HEK293 (cell line): Measurements from ENCODE around the gene UTP15.

Source experiments
- CTCF ChIA-PET: fragments of 350-600 bp; formaldehyde crosslinking; extraction: SDS; loops from one replicate; lab custom pipeline; 2021; ENCODE audit warnings: antibody characterized with exemption; lab: Yijun Ruan, JAX
- POLR2A ChIA-PET: fragments of 300-600 bp; formaldehyde crosslinking; extraction: SDS; loops from one replicate; lab custom pipeline; 2020; ENCODE audit warnings: antibody characterized with exemption, inconsistent platforms; lab: Yijun Ruan, JAX
- H3K27ac ChIP-seq: fragments of 200-500 bp; sonication (Bioruptor generic); 2 replicates; pipeline ENCODE4 v1.5.1; 2014; ENCODE audit warnings: low read depth, low read length, control low read depth, inconsistent platforms; ENCODE audit errors: extremely low read depth
- H3K36me3 ChIP-seq, 2 experiments: fragments of 200-500 bp in 1 of 2; sonication (Bioruptor generic) in 1 of 2; 1 replicate in 1 of 2; 2 replicates in 1 of 2; pipeline ENCODE4 v1.5.1; 2014 to 2017; ENCODE audit warnings: inconsistent platforms in 2 of 2, low read length in 2 of 2; ENCODE audit not compliant: control insufficient read depth in 2 of 2, insufficient read depth in 1 of 2
- H3K4me1 ChIP-seq: fragments of 200-500 bp; sonication (Bioruptor generic); 2 replicates; pipeline ENCODE4 v1.5.1; 2014; ENCODE audit warnings: mild to moderate bottlenecking, low read length, inconsistent platforms; ENCODE audit not compliant: control insufficient read depth, insufficient read depth
- H3K4me3 ChIP-seq: 2 replicates; pipeline ENCODE4 v1.5.1; 2011; ENCODE audit warnings: low read depth, mild to moderate bottlenecking, control low read depth, low read length, moderate library complexity
- H3K9me3 ChIP-seq: fragments of 200-500 bp; sonication (Bioruptor generic); 2 replicates; pipeline ENCODE4 v1.5.1; 2014; ENCODE audit warnings: low read depth, low read length, inconsistent platforms; ENCODE audit not compliant: control insufficient read depth, insufficient read depth
- GLI2 ChIP-seq: fragments of 450-650 bp; formaldehyde crosslinking; IDR thresholded peaks from 2 replicates; pipeline ENCODE4; 2017; ENCODE audit warnings: missing biosample characterization, missing genetic modification characterization, low read depth, borderline replicate concordance
- KLF10 ChIP-seq: fragments of 450-650 bp; IDR thresholded peaks from 2 replicates; pipeline ENCODE4 v1.5.1; 2018; ENCODE audit warnings: missing biosample characterization, mild to moderate bottlenecking, missing genetic modification characterization
- KLF16 ChIP-seq: fragments of 450-650 bp; formaldehyde crosslinking; IDR thresholded peaks from 2 replicates; pipeline ENCODE4 v1.5.1; 2017; ENCODE audit warnings: missing biosample characterization, missing genetic modification characterization
- KLF7 ChIP-seq: fragments of 450-650 bp; formaldehyde crosslinking; IDR thresholded peaks from 2 replicates; pipeline ENCODE4 v1.5.1; 2016; ENCODE audit warnings: missing biosample characterization, missing genetic modification characterization, borderline replicate concordance
- SETDB1 ChIP-seq: IDR thresholded peaks from one replicate; pipeline ENCODE4 v1.6.1; 2017; ENCODE audit warnings: mild to moderate bottlenecking, low read length, moderate library complexity, mixed read lengths; ENCODE audit not compliant: insufficient read length
- YY2 ChIP-seq: fragments of 450-650 bp; formaldehyde crosslinking; IDR thresholded peaks from 2 replicates; pipeline ENCODE4 v1.5.1; 2016; ENCODE audit warnings: missing biosample characterization, missing genetic modification characterization
- ZBTB8A ChIP-seq: fragments of 450-650 bp; formaldehyde crosslinking; IDR thresholded peaks from 2 replicates; pipeline ENCODE4 v1.5.1; 2016; ENCODE audit warnings: missing biosample characterization, missing genetic modification characterization
- ZEB2 ChIP-seq: fragments of 450-650 bp; formaldehyde crosslinking; IDR thresholded peaks from 2 replicates; pipeline ENCODE4 v1.5.1; 2016; ENCODE audit warnings: missing biosample characterization, missing genetic modification characterization
- ZNF146 ChIP-seq: fragments of 450-650 bp; formaldehyde crosslinking; IDR thresholded peaks from 2 replicates; pipeline ENCODE4 v1.5.1; 2016; ENCODE audit warnings: missing biosample characterization, missing genetic modification characterization
- ZNF169 ChIP-seq: fragments of 450-650 bp; formaldehyde crosslinking; IDR thresholded peaks from 2 replicates; pipeline ENCODE4 v1.5.1; 2016; ENCODE audit warnings: missing biosample characterization, missing genetic modification characterization
- ZNF184 ChIP-seq: fragments of 450-650 bp; IDR thresholded peaks from 2 replicates; pipeline ENCODE4 v1.5.1; 2018; ENCODE audit warnings: missing biosample characterization, mild to moderate bottlenecking, missing genetic modification characterization
- ZNF292 ChIP-seq: fragments of 450-650 bp; formaldehyde crosslinking; IDR thresholded peaks from 2 replicates; pipeline ENCODE4 v1.5.1; 2016; ENCODE audit warnings: low read depth, missing biosample characterization, missing genetic modification characterization, borderline replicate concordance
- ZNF37A ChIP-seq: fragments of 450-650 bp; IDR thresholded peaks from 2 replicates; pipeline ENCODE4 v1.5.1; 2018; ENCODE audit warnings: missing biosample characterization, missing genetic modification characterization
- ZNF423 ChIP-seq: fragments of 450-650 bp; formaldehyde crosslinking; IDR thresholded peaks from 2 replicates; pipeline ENCODE4 v1.5.1; 2016; ENCODE audit warnings: missing biosample characterization, missing genetic modification characterization
- ZNF426 ChIP-seq: fragments of 450-650 bp; formaldehyde crosslinking; IDR thresholded peaks from 2 replicates; pipeline ENCODE4 v1.5.1; 2017; ENCODE audit warnings: missing biosample characterization, missing genetic modification characterization, mild to moderate bottlenecking, inconsistent platforms, moderate library complexity
- ZNF514 ChIP-seq: fragments of 450-650 bp; formaldehyde crosslinking; IDR thresholded peaks from 2 replicates; pipeline ENCODE4 v1.5.1; 2016; ENCODE audit warnings: missing biosample characterization, missing genetic modification characterization
- ZNF623 ChIP-seq: fragments of 450-650 bp; formaldehyde crosslinking; IDR thresholded peaks from 2 replicates; pipeline ENCODE4 v1.5.1; 2016; ENCODE audit warnings: missing biosample characterization, missing genetic modification characterization
- ZNF624 ChIP-seq: fragments of 450-650 bp; formaldehyde crosslinking; IDR thresholded peaks from 2 replicates; pipeline ENCODE4 v1.5.1; 2017; ENCODE audit warnings: missing biosample characterization, missing genetic modification characterization
- ZNF701 ChIP-seq: fragments of 450-650 bp; formaldehyde crosslinking; IDR thresholded peaks from 2 replicates; pipeline ENCODE4 v1.5.1; 2016; ENCODE audit warnings: missing biosample characterization, missing genetic modification characterization
- ZNF707 ChIP-seq: fragments of 450-650 bp; formaldehyde crosslinking; IDR thresholded peaks from 2 replicates; pipeline ENCODE4 v1.5.1; 2016; ENCODE audit warnings: missing biosample characterization, missing genetic modification characterization
- ZNF76 ChIP-seq: fragments of 450-650 bp; formaldehyde crosslinking; IDR thresholded peaks from 2 replicates; pipeline ENCODE4; 2016; ENCODE audit warnings: low read depth, missing biosample characterization, missing genetic modification characterization, borderline replicate concordance
- ZNF777 ChIP-seq: fragments of 450-650 bp; formaldehyde crosslinking; IDR thresholded peaks from 2 replicates; pipeline ENCODE4 v1.5.1; 2017; ENCODE audit warnings: missing biosample characterization, missing genetic modification characterization, borderline replicate concordance
- TF ChIP-seq, protein P1 (sequence below): fragments of 450-650 bp; formaldehyde crosslinking; IDR thresholded peaks from 2 replicates; pipeline ENCODE4 v1.5.0; 2017; ENCODE audit warnings: missing biosample characterization, missing genetic modification characterization, borderline replicate concordance
- TF ChIP-seq, protein P2 (sequence below): fragments of 450-650 bp; formaldehyde crosslinking; IDR thresholded peaks from 2 replicates; pipeline ENCODE4 v1.5.1; 2016; ENCODE audit warnings: missing biosample characterization, missing genetic modification characterization
- TF ChIP-seq, protein P3 (sequence below): fragments of 450-650 bp; formaldehyde crosslinking; IDR thresholded peaks from 2 replicates; pipeline ENCODE4 v1.5.1; 2016; ENCODE audit warnings: missing biosample characterization, missing genetic modification characterization, low read depth
- TF ChIP-seq, protein P4 (sequence below): fragments of 450-650 bp; formaldehyde crosslinking; IDR thresholded peaks from 2 replicates; pipeline ENCODE4 v1.5.1; 2017; ENCODE audit warnings: missing biosample characterization, missing genetic modification characterization

UTP15 gene

DNA sequence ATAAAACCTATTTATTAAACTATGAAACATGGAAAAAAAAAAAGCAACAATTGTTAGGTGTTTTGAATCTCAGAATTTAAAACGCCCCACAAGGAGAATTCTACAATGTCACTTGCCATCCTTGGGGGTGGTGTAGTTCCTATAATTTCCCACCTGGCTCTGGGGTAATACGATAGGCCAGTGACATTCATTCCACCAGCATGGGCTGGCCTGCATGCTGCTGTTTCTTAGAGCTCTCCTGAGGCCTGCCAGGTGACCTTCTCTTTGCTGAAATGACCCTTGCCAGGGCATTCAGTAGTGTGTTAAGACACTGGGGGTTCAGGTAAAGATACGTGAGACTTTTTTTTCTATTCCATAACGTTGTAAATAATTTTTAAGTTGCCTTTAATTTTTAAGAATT lies 50.4 kb downstream of the UTP15 start:
- Histone ChIP-seq H3K36me3 (no peaks in the 10 kb centered on the region), H3K27ac (no peak overlapping the region), H3K4me1 (no peaks in the 10 kb centered on the region), H3K9me3 (no peaks in the 10 kb centered on the region), H3K4me3 (no peak overlapping the region)
- TF ChIP-seq ZNF292 (tag by site-specific recombination) (no peak), ZBTB8A (tag by site-specific recombination) (no peak), KLF16 (tag by site-specific recombination) (no peak), ZNF707 (no peak), KLF10 (no peak), ZNF76 (no peak), KLF7 (no peak), SETDB1 (no peak), ZNF146 (no peak), ZNF169 (tag by site-specific recombination) (no peak), ZNF37A (tag by site-specific recombination) (no peak)
- TF ChIP-seq, protein P1, sequence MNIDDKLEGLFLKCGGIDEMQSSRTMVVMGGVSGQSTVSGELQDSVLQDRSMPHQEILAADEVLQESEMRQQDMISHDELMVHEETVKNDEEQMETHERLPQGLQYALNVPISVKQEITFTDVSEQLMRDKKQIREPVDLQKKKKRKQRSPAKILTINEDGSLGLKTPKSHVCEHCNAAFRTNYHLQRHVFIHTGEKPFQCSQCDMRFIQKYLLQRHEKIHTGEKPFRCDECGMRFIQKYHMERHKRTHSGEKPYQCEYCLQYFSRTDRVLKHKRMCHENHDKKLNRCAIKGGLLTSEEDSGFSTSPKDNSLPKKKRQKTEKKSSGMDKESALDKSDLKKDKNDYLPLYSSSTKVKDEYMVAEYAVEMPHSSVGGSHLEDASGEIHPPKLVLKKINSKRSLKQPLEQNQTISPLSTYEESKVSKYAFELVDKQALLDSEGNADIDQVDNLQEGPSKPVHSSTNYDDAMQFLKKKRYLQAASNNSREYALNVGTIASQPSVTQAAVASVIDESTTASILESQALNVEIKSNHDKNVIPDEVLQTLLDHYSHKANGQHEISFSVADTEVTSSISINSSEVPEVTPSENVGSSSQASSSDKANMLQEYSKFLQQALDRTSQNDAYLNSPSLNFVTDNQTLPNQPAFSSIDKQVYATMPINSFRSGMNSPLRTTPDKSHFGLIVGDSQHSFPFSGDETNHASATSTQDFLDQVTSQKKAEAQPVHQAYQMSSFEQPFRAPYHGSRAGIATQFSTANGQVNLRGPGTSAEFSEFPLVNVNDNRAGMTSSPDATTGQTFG (tag by site-specific recombination): no peak
- TF ChIP-seq, protein P2, sequence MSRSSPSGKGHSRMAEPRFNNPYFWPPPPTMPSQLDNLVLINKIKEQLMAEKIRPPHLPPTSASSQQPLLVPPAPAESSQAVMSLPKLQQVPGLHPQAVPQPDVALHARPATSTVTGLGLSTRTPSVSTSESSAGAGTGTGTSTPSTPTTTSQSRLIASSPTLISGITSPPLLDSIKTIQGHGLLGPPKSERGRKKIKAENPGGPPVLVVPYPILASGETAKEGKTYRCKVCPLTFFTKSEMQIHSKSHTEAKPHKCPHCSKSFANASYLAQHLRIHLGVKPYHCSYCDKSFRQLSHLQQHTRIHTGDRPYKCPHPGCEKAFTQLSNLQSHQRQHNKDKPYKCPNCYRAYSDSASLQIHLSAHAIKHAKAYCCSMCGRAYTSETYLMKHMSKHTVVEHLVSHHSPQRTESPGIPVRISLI: no peak
- POLR2A ChIA-PET: no interaction called here
- CTCF ChIA-PET: interaction anchor here (1.3 kb wide), 1 partner anchor 177 kb away, joined by 4 read pairs; no protein-coding TSS in a partner anchor

DNA sequence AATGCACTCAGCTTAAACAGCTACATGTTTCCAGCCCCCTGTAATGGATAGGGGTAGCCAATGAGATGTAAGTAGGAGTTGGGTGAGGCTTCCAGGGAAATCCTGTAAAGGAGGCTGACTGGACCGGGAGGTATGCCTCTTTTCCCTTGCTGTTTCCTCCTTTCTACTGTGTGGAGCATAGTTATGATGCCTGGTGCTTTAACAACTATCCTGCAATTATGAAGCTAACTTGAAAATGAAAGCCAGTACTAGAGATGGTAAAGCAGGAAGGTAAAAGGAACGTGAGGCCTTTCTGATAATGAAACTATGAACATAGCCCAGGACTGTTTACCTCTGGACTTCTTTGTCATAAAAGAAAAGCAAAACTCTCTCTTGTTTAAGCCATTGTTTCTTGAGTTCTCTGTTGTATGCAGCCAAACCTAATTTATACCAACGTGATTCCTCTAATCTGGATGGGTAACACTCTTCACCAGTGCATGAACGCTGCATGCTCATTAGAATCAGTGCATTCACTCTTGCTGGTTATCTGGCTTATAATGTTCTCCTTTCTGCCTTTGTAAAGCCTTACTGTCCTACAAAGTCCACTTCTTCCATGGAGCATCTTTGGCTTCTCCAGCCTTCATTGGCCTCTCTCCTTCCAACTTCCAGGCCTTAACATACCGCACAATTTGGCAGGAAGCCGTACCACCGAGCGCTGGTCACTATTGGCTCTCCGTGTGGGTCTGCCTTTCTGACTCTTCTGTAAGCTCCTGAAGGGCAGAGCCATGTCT lies 52.2 kb downstream of the UTP15 start:
- H3K9me3 ChIP-seq: no peaks in the 10 kb centered on the region
- no peaks in the 10 kb centered on the region for H3K36me3 ChIP-seq
- no peaks in the 10 kb centered on the region for H3K4me1 ChIP-seq
- POLR2A ChIA-PET: no interaction called here
- TF ChIP-seq ZNF623 (tag by site-specific recombination): no peak
- TF ChIP-seq, protein P3, sequence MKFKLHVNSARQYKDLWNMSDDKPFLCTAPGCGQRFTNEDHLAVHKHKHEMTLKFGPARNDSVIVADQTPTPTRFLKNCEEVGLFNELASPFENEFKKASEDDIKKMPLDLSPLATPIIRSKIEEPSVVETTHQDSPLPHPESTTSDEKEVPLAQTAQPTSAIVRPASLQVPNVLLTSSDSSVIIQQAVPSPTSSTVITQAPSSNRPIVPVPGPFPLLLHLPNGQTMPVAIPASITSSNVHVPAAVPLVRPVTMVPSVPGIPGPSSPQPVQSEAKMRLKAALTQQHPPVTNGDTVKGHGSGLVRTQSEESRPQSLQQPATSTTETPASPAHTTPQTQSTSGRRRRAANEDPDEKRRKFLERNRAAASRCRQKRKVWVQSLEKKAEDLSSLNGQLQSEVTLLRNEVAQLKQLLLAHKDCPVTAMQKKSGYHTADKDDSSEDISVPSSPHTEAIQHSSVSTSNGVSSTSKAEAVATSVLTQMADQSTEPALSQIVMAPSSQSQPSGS (tag by site-specific recombination): no peak
- TF ChIP-seq YY2 (tag by site-specific recombination): no peak
- no peak for TF ChIP-seq GLI2 (tag by site-specific recombination)
- TF ChIP-seq ZNF423: no peak
- no peak for TF ChIP-seq ZNF624 (tag by site-specific recombination)
- TF ChIP-seq ZNF701 (tag by site-specific recombination): no peak
- TF ChIP-seq ZNF426 (tag by site-specific recombination): no peak
- TF ChIP-seq ZNF777 (tag by site-specific recombination): no peak
- TF ChIP-seq ZNF514: no peak
- no peak for TF ChIP-seq ZEB2 (tag by site-specific recombination)
- no peak for TF ChIP-seq ZNF184 (tag by site-specific recombination)
- TF ChIP-seq, protein P4, sequence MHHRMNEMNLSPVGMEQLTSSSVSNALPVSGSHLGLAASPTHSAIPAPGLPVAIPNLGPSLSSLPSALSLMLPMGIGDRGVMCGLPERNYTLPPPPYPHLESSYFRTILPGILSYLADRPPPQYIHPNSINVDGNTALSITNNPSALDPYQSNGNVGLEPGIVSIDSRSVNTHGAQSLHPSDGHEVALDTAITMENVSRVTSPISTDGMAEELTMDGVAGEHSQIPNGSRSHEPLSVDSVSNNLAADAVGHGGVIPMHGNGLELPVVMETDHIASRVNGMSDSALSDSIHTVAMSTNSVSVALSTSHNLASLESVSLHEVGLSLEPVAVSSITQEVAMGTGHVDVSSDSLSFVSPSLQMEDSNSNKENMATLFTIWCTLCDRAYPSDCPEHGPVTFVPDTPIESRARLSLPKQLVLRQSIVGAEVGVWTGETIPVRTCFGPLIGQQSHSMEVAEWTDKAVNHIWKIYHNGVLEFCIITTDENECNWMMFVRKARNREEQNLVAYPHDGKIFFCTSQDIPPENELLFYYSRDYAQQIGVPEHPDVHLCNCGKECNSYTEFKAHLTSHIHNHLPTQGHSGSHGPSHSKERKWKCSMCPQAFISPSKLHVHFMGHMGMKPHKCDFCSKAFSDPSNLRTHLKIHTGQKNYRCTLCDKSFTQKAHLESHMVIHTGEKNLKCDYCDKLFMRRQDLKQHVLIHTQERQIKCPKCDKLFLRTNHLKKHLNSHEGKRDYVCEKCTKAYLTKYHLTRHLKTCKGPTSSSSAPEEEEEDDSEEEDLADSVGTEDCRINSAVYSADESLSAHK (tag by site-specific recombination): no peak
- no peak overlapping the region for H3K27ac ChIP-seq
- CTCF ChIA-PET: interaction anchor here (0.5 to 1.6 kb wide), 2 partner anchors 15 to 21 kb away, joined by 3 read pairs; no protein-coding TSS in a partner anchor
- no peak overlapping the region for H3K4me3 ChIP-seq
